Activated CD8-positive, alpha-beta memory T cell treated with anti-CD3 and anti-CD28 coated beads, Interleukin-2, amount 50 U/mL, for 24 hours (primary cell): ENCODE data around the gene ATP6V1E1.
"Not testable (repeated sequence)": the region's sequence is repeated elsewhere in the genome, so short reads cannot be mapped to it uniquely, and the experiment has no call there.

Experiments
- DNase-seq: peaks from one replicate; pipeline ENCODE4 v3.0.0-alpha.2; 2020; ENCODE audit errors: extremely low read depth

ATP6V1E1 gene

DNA sequence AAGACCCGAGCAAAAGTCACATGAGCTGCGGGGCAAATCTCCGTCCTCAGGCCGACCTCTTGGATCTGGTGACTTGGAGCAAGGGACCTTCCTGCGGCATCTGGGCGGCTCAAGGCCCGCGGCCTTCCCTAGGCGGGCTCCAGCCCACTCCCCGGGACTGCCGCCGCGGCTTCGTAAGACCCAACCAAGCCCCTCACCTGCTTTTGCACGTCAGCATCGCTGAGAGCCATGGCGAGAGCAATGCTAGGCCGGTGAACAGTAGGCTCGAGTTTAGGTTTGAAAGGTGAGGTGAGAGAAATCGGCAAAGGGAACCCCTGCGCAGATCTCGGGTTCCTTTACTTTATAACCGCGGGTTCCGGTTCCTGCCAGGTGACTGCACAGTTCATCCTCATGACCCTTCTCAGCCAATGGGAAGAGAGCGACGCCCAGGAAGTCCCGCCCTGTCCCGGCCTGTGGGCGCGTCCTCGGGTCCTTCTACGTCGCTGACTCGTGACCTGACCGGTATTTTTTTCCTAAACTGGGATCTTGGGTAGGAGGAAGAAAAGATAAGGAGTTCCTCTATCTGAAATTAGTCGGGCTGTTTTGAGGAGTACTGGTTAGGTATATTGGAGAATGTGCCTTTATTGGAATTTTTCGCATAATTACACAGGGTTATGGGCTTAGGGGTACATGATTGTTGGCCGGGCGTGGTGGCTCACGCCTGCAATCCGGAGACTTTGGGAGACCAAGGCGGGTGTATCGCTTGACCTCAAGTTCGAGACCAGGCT is at the start of gene ATP6V1E1:
TSS of gene ATP6V1E1 (minus strand) at position 344 of the 767 bp plus-strand sequence. CDS start at position 230, 114 bp downstream.
- DNase-seq: peak; percentile 95

- no peak for DNase-seq
These were observed 47.0 kb upstream of the ATP6V1E1 start for GRCh38 chr22:17675584-17675983.

- DNase-seq: no peak
These were observed 45.6 kb upstream of the ATP6V1E1 start for GRCh38 chr22:17674152-17674551.

DNA sequence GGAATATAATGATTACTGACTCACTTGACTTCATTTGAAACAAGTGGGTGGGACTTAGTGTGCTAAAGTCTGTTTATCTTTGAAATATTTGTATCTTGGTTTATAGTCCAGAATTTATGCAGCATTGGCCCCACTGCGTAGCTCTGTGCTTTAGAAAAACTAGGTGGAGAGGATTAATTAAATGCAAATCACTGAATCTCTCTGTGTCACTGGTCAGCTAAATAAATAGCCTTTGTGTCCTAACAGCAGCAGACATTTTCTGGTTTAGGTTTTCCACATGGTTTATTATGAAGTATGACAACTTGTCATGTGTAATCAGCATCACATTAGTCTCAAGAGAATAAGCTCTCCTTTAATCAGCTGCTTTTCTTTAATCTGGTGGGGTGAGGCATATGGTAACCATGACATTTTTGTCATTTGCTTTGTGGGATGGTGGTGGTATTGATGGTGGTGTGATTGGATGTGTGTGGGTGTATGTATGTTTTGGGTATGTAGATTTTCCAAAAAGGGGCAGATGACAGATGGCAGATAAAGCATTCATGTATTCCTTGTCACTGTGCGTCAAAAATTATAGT is 44.0 kb upstream of the ATP6V1E1 start:
- no peak for DNase-seq

DNA sequence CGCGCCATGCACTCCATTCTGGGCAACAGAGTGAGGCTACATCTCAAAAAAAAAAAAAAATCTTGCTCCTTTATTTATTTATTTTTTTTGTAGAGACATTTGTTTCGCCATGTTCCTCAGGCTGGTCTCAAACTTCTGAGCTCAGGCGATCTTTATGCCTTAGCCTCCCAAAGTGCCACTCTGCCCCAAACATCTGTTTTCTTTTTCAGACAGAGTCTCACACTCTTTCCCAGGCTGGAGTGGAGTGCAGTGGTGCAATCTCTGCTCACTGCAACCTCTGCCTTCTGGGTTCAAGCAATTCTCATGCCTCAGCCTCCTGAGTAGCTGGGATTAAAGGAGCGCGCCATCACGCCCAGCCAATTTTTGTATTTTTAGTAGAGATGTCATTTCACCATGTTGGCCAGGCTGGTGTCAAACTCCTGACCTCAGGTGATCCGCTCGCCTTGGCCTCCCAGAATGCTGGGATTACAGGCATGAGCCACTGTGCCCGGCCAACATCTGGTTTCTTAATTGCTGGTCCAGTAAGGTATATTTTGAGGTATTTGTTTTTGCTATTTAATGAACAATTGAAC is 43.1 kb upstream of the ATP6V1E1 start:
- DNase-seq: not testable (repeated sequence)

GRCh38 chr22:17665854-17666253 is 37.3 kb upstream of the ATP6V1E1 start:
- DNase-seq: no peak

GRCh38 chr22:17665248-17665647 is 36.7 kb upstream of the ATP6V1E1 start:
- DNase-seq: no peak

- DNase-seq: no peak
These were observed 36.0 kb upstream of the ATP6V1E1 start for GRCh38 chr22:17664414-17665055.

DNA sequence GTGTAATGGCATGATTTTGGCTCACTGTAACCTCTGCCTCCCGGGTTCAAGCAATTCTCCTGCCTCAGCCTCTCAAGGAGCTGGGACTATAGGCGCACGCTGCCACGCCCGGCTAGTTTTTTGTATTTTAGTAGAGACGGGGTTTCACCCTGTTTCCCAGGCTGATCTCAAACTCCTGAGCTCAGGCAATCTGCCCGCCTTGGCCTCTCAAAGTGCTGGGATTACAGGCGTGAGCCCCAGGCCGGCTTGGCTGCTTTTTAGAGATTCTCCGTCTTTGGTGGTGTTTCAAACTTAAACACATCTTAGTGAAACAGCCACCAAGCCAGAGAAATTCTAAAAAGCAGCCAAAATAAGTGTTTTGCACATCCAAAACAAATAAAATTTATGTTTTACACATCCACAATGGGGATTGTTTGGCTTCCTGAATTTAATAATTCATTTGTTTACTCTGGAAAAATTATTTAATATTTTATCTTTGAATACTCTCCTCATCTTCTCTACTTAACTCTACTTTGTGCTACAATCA is 28.4 kb upstream of the ATP6V1E1 start:
- DNase-seq: no peak

GRCh38 chr22:17655289-17655688 is 26.7 kb upstream of the ATP6V1E1 start:
- no peak for DNase-seq

DNA sequence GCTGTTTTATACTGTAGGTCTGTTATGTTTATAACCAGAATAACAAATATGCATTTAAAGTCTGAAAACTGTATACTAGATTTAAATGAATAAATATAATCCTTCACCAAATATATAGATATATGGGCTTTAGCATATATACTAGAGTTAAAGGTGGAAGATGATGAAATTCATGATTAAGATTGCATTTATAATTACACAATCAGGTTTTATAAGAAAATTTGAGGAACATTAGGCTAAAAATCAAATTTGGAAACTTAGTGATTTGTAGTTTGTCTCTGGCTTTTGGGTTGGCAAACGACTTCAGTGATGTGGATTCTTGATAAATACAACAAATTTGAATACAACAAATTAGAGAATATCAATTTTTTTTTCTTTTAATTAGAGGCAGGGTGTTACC is 20.0 kb upstream of the ATP6V1E1 start:
- DNase-seq: no peak

- no peak for DNase-seq
These were observed 19.4 kb upstream of the ATP6V1E1 start for GRCh38 chr22:17647991-17648390.

DNA sequence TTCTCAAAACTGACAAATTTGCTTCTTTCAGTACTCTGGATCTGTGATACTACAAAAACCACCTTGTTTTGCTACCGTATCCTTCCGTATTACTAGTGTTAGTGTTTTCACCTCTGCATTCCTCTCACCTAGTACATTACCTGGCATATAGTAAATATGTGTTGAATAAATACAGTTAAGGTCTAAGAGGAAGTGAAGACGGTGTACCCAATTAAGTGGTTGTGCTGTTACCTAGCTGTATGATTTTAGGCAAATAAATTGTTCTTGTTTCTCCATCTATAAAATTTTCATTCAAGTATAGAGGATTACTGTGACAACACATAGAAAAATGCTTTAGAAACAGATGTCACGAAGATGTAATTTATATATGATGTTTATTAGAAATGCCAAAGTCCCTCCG is 18.9 kb upstream of the ATP6V1E1 start:
- DNase-seq: no peak

GRCh38 chr22:17642357-17642756 is 13.8 kb upstream of the ATP6V1E1 start:
- not testable (repeated sequence) for DNase-seq

GRCh38 chr22:17641269-17641668 is 12.7 kb upstream of the ATP6V1E1 start:
- no peak for DNase-seq

DNA sequence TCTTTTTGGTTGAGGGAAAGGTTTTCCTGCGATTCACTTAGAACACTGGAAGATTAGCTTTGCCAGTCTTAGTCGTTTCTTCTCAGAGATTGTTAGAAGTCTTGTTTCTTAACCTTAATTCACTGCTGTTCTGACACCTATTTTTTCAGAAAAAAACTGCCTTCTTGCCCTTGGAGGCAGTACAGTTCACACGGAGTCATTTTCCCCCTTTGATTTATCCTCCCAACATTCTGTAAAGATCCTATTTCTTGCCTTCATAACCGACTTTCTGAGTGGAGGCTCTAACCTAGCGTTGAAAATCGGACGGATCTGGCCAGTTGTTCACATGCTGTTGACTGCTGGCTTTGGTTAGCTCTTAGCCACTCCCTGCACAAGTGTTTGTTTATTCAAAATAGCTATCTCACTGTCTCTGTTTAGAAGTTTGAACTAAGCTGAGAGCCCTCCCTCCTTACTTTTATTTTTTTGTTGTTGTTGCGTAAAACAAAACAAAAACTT is 10.7 kb upstream of the ATP6V1E1 start:
- DNase-seq: no peak

DNA sequence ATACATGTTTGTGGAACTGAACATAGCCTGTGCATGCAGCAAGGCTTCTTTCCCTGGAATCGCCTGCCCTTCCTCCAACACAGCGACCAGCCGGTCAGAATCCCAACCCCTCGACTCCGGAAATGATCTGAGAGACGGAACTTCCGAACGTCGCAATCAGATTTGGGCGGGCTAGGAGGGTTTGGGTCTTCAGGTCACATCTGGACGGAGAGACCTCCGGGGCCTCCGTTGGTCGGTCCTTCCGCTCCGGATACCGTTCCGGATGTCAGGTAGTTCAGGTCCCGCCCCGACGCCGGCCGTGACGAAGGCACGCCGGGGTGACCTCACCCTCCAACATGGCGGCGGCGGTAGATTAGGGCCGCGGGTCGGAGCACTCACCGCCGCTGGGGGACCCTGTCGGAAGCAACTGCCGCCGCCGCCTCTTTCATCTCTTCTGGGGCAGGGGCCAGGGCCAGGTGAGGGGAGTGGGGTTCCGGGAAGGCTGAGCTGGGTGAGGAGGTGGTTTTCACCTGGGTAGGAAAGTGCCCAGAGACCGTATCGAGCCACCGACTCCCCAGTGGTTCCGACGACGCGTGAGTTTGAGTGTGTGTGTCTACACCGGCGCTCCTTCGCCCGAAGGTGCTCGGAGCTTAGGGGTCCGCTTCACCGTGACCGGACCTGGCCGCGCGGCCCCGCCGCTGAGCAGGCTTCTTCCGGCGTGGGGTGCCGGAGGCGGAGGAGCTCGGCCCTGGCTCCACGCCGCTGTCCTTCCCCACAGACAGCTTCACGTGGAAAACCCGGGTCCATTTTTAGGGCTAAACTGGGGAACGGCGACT is 10.1 kb upstream of the ATP6V1E1 start, which contains the start of gene BCL2L13:
TSS of gene BCL2L13 (plus strand) at position 326 of the 815 bp plus-strand sequence. CDS start 16,955 bp downstream, outside the sequence.
- peak; percentile 70 for DNase-seq

GRCh38 chr22:17638182-17638431 is 9.6 kb upstream of the ATP6V1E1 start:
- no peak for DNase-seq

DNA sequence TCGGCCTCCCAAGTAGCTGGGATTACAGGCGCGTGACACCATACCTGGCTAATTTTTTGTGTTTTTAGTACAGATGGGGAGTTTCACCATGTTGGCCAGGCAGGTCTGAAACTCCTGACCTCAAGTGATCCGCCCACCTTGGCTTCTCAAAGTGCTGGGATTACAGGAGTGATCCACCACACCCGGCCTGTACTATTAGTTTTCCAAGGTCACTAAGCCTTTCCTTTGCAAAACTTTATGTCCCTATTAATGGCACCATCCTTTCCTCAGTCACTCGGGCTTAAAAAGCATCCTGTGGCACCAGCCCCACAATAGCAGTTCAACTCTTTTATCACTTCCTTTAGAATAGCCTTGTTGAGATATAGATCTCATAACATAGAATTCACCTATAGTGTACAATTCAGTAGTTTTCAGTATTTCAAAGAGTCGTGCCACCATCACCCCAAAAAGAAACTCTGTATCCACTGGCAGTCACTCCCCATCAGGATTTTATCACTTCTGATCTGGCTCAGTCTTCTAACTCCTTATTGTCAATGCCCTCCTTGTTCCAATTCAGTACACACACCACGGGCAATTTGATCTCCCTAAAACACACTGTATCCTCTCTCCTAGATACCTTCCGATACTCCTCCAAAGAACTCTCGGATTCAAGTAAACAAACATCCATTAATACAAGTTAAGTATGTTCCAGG is 9.1 kb upstream of the ATP6V1E1 start:
- no peak for DNase-seq

GRCh38 chr22:17636850-17637249 is 8.3 kb upstream of the ATP6V1E1 start:
- not testable (repeated sequence) for DNase-seq

- DNase-seq: no peak
These were observed 6.1 kb upstream of the ATP6V1E1 start for GRCh38 chr22:17634696-17635095.
